GM21526 (cell line): Measurements from ENCODE around the gene TBX22.
"Not testable (repeated sequence)": the region's sequence is repeated elsewhere in the genome, so short reads cannot be mapped to it uniquely, and the experiment has no call there.

Experiments
- ATAC-seq: cut with Tn5 transposase; IDR thresholded peaks from one replicate; pipeline ENCODE4 v1.9.1; 2021; ENCODE audit warnings: moderate library complexity; ENCODE audit not compliant: unreplicated experiment, low FRiP score

Gene TBX22

GRCh38 chrX:80014141-80014940 is at the start of gene TBX22:
TSS of gene TBX22 (plus strand) at chrX:80014753. CDS start at chrX:80022270, 7,517 bp downstream.
- ATAC-seq, result no peak

- ATAC-seq, result no peak
Measured at GRCh38 chrX:79975605-79976004, 38.9 kb upstream of the TBX22 start.

- no peak for ATAC-seq
Measured at GRCh38 chrX:80004458-80004857, 10.1 kb upstream of the TBX22 start.

GRCh38 chrX:80011522-80011921 is 3.0 kb upstream of the TBX22 start:
- ATAC-seq, result no peak

GRCh38 chrX:80016182-80016581 is 1.6 kb downstream of the TBX22 start:
- ATAC-seq, result no peak

GRCh38 chrX:80021621-80022020 is 7.1 kb downstream of the TBX22 start:
- no peak for ATAC-seq

- no peak for ATAC-seq
Measured at GRCh38 chrX:80022363-80023031, 7.9 kb downstream of the TBX22 start.

- no peak for ATAC-seq
Measured at GRCh38 chrX:80026116-80026515, 11.6 kb downstream of the TBX22 start.

- ATAC-seq, result not testable (repeated sequence)
Measured at GRCh38 chrX:80066156-80066555, 51.6 kb downstream of the TBX22 start.

- not testable (repeated sequence) for ATAC-seq
Measured at GRCh38 chrX:80075625-80076024, 61.1 kb downstream of the TBX22 start.
